GM12891 (cell line): ENCODE measurements around the gene KLHL30.

ENCODE experiments used
- POLR2A ChIP-seq: IDR thresholded peaks from 2 replicates; pipeline ENCODE4 v1.6.1; 2011; ENCODE audit warnings: low read depth, low read length, control low read depth
- POLR2AphosphoS5 ChIP-seq: IDR thresholded peaks from 2 replicates; pipeline ENCODE4 v1.6.1; 2011; ENCODE audit warnings: low read depth, low read length, control low read depth
- SPI1 ChIP-seq: IDR thresholded peaks from 2 replicates; pipeline ENCODE4 v1.6.1; 2011; ENCODE audit warnings: low read depth, low read length, control low read depth
- TAF1 ChIP-seq: IDR thresholded peaks from 2 replicates; pipeline ENCODE4 v1.6.1; 2011; ENCODE audit warnings: low read depth, low read length, control low read depth

- TF ChIP-seq POLR2A: no peak
- TF ChIP-seq SPI1: no peak
- TF ChIP-seq POLR2AphosphoS5: no peak
- no peak for TF ChIP-seq TAF1
Measured at GRCh38 chr2:238104691-238105371, 33.6 kb upstream of the KLHL30 start.
